SH-SY5Y (cell line): ENCODE data around the gene NPAS2.

Experiments
- GATA2 ChIP-seq: IDR thresholded peaks from 2 replicates; pipeline ENCODE4 v1.6.1; 2011; ENCODE audit warnings: mild to moderate bottlenecking, low read depth, low read length
- GATA3 ChIP-seq: IDR thresholded peaks from 2 replicates; pipeline ENCODE4 v1.6.1; 2011; ENCODE audit warnings: low read depth, mild to moderate bottlenecking, low read length, moderate library complexity

GRCh38 chr2:100976645-100977391, 156.9 kb downstream of the NPAS2 start:
- TF ChIP-seq GATA2 (no peak), GATA3 (no peak)
